HG03439 (cell line): ENCODE data around the gene SPP1.
"Not testable (repeated sequence)": the region's sequence is repeated elsewhere in the genome, so short reads cannot be mapped to it uniquely, and the experiment has no call there.

ENCODE experiments used
- ATAC-seq: cut with Tn5 transposase; IDR thresholded peaks from one replicate; pipeline ENCODE4 v1.9.1; 2021; ENCODE audit warnings: mild to moderate bottlenecking, moderate library complexity; ENCODE audit not compliant: unreplicated experiment

SPP1 gene

GRCh38 chr4:87985097-87985886 lies 9.8 kb downstream of the SPP1 start:
- ATAC-seq, result peak; percentile 79

GRCh38 chr4:87985887-87986200 lies 10.3 kb downstream of the SPP1 start:
- ATAC-seq, result no peak

GRCh38 chr4:87986508-87986907 lies 11.0 kb downstream of the SPP1 start:
- ATAC-seq, result no peak

- ATAC-seq, result no peak
Measured at GRCh38 chr4:87989765-87990164, 14.3 kb downstream of the SPP1 start.

GRCh38 chr4:87995435-87995834 lies 19.9 kb downstream of the SPP1 start:
- ATAC-seq, result no peak

GRCh38 chr4:87999191-87999691 lies 23.7 kb downstream of the SPP1 start:
- not testable (repeated sequence) for ATAC-seq

- no peak for ATAC-seq
Measured at GRCh38 chr4:88001871-88002270, 26.4 kb downstream of the SPP1 start.

GRCh38 chr4:88002786-88003185 lies 27.3 kb downstream of the SPP1 start:
- no peak for ATAC-seq

- no peak for ATAC-seq
Measured at GRCh38 chr4:88003261-88003660, 27.7 kb downstream of the SPP1 start.

GRCh38 chr4:88005076-88005475 lies 29.6 kb downstream of the SPP1 start:
- no peak for ATAC-seq

- ATAC-seq, result no peak
Measured at GRCh38 chr4:88005946-88006345, 30.4 kb downstream of the SPP1 start.

- no peak for ATAC-seq
Measured at GRCh38 chr4:88006956-88007303, 31.4 kb downstream of the SPP1 start.

GRCh38 chr4:88007304-88008121 lies 32.0 kb downstream of the SPP1 start, which contains the start of gene PKD2:
TSS of gene PKD2 (plus strand) at chr4:88007635. CDS start at chr4:88007734, 99 bp downstream.
- ATAC-seq, result peak; percentile 85

- peak; percentile 41 for ATAC-seq
Measured at GRCh38 chr4:88008122-88008742, 32.7 kb downstream of the SPP1 start.

GRCh38 chr4:88008743-88009171 lies 33.2 kb downstream of the SPP1 start:
- ATAC-seq, result no peak

- ATAC-seq, result no peak
Measured at GRCh38 chr4:88009871-88010270, 34.4 kb downstream of the SPP1 start.

GRCh38 chr4:88010966-88011365 lies 35.5 kb downstream of the SPP1 start:
- no peak for ATAC-seq

- no peak for ATAC-seq
Measured at GRCh38 chr4:88012647-88013046, 37.1 kb downstream of the SPP1 start.

- ATAC-seq, result no peak
Measured at GRCh38 chr4:88014386-88014905, 38.9 kb downstream of the SPP1 start.

GRCh38 chr4:88015659-88016295 lies 40.3 kb downstream of the SPP1 start:
- no peak for ATAC-seq
